GM13976 (cell line): ENCODE measurements around the gene SLC25A51.

Experiments used
- DNase-seq: peaks from one replicate; pipeline ENCODE4 v3.0.0; 2012; ENCODE audit warnings: low spot score
- in situ Hi-C: fragments of 300-500 bp; cut with MboI; formaldehyde crosslinking; loops from one replicate; pipeline ENCODE4 v1.12.0; 2022; ENCODE audit warnings: low sequenced_read_pairs, mixed read lengths, inconsistent platforms; ENCODE audit not compliant: unreplicated experiment
- TF ChIP-seq, protein P1 (sequence below): IDR thresholded peaks from 2 replicates; pipeline ENCODE4 v1.5.1; 2012; ENCODE audit warnings: borderline replicate concordance, mild to moderate bottlenecking; ENCODE audit not compliant: insufficient read depth; ENCODE audit errors: extremely low read depth, missing control alignments, control extremely low read depth

SLC25A51 gene

DNA sequence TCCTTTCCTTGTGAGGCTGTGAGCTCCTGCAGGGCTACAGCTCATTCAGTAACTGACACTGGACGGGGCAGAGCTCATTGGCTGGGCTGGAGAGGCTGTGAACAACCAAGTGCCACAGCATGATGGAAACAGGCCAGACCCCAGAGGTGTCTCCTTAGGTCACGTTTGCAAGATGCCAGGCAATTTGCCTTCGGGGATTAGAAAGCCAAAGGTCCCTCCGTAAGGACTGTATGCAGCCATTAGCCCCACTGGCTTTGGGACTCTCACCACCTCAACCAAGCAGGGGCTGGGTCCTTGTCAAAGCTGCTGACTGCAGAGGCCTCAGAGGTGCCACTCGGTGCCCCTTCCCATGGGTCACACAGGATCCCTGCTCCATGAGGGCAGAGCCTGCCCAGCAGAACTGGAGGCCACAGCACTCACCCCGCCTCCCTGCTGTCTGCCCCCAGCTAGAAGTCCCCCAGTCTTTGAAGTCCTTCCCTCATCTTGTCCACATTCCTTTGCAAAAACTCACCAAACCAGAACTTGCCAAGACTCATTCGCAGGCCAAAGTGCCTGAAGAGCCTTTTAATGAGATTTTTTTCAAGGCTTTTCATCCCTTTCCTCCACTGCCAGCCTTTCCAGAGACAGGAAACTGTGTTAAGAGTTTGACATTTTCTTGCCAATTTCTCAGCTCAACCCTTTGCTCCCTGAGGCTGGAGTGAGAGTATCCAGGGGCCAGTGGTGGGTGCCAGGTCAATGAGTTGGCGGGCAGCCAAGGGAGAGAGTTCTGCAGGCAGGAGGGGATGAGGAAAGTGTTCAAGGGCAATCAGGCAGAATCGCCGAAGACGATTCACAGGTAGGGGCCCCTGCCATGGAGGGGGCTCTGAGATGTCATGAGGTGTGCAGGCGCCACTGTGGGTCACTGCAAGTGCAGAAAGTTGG lies 39.7 kb upstream of the SLC25A51 start:
- TF ChIP-seq, protein P1, sequence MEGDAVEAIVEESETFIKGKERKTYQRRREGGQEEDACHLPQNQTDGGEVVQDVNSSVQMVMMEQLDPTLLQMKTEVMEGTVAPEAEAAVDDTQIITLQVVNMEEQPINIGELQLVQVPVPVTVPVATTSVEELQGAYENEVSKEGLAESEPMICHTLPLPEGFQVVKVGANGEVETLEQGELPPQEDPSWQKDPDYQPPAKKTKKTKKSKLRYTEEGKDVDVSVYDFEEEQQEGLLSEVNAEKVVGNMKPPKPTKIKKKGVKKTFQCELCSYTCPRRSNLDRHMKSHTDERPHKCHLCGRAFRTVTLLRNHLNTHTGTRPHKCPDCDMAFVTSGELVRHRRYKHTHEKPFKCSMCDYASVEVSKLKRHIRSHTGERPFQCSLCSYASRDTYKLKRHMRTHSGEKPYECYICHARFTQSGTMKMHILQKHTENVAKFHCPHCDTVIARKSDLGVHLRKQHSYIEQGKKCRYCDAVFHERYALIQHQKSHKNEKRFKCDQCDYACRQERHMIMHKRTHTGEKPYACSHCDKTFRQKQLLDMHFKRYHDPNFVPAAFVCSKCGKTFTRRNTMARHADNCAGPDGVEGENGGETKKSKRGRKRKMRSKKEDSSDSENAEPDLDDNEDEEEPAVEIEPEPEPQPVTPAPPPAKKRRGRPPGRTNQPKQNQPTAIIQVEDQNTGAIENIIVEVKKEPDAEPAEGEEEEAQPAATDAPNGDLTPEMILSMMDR, result no peak
- in situ Hi-C loops, result no loop called here
- DNase-seq, result no peak

DNA sequence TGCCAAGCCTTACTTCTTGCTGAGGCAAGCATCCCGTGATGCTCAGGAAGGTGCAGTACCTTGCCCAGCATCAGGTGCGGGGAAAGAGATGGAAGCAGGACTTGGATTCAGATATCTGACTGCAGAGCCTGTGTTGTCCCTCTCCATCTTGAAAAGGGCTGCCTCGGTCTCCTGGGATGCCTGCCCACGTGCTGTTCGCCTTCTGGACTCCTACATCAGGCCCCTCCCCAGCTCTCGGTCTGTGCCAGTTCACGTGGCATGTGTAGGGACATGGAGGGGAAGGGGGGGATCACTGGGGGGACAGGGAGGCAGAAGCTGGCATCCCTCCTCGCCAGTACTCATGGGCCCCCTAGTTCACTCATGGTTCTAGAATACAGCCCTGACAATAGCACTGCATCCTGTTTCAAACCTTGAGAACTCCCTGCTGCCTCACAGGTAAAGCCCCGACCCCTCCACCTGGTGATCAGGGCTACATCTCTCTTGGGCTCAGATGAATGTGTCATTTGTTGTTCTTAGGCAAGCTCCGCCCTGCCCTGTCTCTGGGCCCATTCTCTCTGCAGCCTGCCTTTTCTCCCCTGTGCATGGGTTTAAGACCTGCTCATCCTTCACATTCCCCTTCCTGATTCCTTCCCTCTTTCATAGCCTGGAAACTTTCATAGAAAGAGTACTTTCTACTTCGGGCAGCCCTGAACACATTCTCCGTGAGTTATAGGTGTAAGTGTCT lies 38.9 kb upstream of the SLC25A51 start:
- DNase-seq, result no peak
- in situ Hi-C loops, result no loop called here
- TF ChIP-seq, protein P1, result no peak

DNA sequence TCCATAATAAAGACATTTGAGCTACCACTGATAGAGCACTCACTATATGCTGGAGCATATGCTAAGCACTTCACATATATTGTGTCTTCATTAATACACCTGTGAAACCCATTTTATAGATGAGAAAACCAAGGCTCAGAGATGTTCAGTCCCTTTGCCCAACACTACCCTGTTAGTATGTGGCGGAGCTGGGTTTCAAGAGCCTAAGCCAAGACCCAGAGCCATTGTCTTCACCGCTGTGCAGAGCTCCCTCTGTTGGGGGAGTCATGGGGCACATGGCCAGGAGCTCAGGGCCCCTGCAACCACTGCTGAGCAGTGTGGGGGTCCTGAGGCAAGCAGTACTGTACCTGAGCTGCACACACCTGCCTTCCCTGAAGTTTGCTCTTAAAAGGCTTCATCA lies 37.3 kb upstream of the SLC25A51 start:
- TF ChIP-seq, protein P1, result no peak
- in situ Hi-C loops, result no loop called here
- no peak for DNase-seq

DNA sequence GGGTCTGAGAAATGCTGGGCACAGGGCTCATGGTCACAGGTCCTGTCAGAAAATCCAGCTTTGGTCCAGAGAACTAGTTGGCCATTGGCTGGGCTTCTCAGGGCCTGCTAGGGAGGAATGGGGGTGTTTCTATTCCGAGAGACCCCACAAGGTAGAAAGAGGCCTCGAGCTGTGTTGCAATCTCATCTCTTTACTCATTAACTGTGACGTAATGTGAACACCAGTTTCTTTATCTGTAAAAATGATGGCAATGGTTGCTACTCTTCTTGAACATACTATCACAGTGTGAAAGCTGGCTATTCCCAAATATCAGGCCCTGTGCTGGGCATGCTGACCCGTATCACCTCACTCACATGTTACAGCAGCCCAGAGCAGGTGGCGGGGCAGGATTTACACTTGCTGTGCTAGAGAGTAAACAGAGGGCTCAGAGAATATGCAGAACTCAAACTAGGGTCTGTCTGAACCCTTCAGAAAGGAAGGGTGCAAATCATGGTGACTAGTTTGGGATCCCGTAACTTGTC lies 35.7 kb upstream of the SLC25A51 start:
- TF ChIP-seq, protein P1, result no peak
- DNase-seq, result no peak
- in situ Hi-C loops, result no loop called here

DNA sequence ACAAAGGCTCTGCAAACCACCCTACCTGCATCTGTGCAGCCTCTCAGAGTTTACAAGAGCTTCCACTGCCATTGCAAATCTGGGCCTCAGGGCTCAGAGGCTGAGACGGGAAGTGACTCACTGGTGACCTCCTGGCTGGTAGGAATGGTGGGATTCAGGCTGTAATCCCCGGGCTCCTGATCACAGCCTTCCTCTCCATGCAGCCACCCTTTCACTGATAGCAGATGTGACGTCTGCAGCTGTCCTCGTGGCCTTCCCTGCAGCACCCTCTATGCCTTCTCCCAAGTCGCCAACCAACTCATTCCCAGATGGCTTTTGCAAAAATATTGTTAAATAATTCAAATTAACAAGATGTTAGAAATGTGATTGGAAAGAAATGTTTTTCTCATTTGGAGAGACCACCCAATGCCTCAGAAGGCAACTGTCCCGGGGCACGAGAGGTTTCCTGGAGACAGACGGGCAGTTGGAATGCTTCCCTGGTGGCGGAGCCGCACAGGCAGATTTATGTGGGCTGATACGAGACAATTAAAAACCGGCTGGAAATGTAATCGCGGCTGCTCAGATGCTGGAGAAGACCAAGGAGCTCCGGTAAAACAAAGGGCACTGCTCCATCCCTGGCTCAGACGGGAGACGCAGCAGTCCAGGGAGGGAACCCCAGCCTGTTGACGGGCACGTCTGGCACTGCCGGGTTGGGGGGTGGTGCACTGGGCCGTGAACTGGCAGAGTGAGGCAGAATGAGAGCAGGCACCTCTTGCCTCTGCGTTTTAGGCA lies 34.4 kb upstream of the SLC25A51 start:
- DNase-seq, result no peak
- TF ChIP-seq, protein P1, result no peak
- in situ Hi-C loops, result no loop called here

DNA sequence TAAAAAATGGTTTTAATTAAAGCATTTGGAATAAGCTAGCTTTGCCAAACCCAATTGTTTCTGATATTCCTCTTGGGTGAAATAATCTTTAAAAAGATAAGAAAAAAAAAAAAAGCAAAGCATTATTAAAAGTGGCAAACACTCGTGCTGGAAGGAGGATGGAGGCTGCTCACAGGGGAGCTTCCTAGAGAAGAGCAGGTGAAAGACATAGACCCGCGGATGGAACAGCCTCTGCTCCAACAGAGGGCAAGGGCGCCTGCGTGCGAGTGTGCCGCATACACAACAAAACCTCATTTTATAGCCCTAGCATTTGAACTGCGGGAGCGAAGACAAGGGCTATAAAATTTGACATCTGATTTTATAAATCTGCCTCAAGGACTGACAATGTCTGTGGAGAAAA lies 33.4 kb upstream of the SLC25A51 start:
- DNase-seq, result no peak
- in situ Hi-C loops, result no loop called here
- TF ChIP-seq, protein P1, result no peak
